GF-D8 (cell line): ENCODE results near the gene CCNA2.

Experiments used
- DNase-seq: peaks from one replicate; lab custom pipeline; 2025; lab: John Stamatoyannopoulos, UW

CCNA2 gene

DNA sequence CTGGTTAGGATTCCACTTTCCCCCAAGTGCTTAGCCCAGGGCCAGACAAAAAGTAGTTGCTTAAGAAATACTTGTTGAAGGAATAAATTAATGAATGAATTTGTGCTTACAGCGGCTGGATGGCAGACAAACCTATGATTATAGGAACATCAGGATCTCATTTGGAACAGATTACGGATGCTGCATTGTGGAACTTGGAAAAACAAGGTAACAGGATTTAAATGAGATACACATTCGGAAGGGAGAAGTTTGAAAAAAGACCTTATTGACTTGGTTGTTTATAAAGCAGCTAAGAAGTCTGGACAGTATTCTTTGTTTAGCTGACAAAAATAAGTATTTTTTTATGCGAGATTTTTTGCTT lies 22.0 kb downstream of the CCNA2 start:
- no peak for DNase-seq

DNA sequence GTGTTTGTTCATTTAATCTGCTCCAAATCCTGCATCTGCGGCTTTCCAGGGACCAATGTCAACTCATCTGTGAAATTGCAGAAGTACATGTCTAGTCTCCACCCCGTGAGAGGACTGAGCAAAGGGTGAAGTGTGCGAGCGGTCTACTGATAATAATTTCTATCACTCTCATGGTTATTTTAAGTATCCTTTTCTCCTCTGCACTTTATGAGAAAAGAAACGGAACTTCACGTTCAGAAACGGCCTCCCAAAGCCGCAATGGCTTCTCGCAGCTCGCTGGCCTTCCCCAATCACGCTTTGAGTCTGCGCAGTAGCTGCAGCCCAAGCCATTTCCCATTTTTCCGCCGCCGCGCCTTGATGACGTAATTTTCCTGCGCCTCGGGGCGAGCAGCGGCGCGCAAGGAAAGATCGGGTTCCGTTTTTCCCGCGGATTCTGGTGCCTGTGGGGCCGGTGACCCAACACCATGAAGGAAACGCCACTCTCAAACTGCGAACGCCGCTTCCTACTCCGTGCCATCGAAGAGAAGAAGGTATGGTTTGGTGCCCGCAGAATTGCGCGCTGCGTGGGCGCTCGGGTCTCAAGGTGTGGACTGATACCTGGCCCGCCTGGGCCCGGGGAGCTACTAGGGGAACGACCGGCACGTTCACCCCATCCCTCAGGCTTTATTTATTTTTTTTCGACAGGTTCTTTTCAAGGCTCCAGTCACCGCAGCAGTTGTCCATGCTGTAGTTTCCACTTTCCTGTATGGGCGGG lies 22.5 kb downstream of the CCNA2 start, which contains the start of gene EXOSC9:
EXOSC9 (plus strand) TSS at position 363 of the 754 bp plus-strand sequence; CDS start at position 465, 102 bp downstream.
- peak; percentile 87 for DNase-seq

DNA sequence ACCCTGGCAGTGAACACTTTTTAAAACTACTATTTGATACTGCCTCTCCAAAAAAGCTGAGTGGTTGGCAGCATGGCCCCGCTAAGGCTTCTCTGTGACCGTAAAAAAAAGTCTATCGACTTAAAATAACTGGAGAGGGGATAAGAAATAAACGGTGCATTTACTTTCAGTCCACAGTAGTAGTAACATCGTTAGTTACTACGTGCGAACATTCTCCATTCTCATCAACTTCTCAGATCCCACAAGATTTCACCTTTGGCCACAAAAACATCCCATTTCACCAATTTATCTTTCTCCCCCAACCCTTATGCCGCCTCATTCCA lies 23.1 kb downstream of the CCNA2 start:
- DNase-seq = peak; percentile 45

DNA sequence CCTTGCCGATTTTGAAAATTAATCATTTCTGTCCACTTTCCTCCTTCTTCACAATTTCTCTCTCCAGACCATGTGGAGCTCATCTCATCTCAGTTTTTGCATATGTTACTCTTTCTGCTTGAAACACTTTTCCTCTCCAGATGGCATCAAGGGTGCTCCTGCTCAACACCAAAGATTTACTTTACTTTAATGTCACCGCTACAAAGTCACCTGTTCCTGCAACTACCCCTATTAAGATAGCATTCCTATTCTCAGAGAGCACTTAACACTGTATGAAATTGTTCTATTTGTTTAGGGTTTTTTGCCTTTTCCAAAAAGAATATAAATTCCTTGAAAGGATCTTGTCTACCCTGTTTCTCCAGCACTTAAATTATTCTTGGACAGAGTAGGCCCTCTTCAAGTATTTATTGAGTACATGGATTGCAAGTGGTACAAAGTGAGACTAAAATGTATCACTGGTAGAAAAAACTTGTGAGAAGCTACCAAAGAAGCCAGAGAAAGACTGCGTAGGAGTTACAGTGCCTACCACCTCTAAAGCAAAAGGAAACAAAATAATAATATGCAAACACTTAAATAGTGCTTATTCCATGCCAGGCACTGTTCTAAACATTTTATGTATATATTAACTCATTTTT lies 23.7 kb downstream of the CCNA2 start:
- DNase-seq = no peak

DNA sequence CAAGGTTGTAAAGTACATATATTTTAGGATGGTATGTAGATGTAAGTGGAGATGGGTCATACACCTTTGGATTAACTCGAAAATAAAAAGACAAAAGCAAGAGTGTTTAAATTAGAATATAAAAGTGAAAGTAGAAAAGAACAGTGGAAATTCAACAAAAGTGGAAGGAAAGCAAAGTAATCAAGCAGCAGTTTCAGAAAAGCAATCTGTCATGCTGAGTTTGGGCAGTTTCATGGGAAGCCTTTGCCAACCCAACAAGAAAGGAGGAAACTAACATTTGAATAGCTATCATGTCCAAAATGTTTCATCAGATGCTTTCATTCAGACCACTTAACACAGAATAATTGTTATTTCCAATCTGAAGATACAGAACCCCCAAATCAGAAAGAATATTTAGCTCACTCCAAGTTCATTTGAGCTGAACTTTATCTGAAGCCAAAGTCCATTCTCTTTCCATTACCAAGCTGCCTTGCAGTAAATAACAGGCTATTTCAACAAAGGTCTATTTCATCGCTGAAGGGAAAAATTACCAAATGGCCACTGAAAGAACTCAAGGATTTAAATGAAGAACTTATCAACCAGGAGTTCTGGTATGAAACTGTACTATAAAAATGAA lies 24.4 kb downstream of the CCNA2 start:
- DNase-seq = no peak

DNA sequence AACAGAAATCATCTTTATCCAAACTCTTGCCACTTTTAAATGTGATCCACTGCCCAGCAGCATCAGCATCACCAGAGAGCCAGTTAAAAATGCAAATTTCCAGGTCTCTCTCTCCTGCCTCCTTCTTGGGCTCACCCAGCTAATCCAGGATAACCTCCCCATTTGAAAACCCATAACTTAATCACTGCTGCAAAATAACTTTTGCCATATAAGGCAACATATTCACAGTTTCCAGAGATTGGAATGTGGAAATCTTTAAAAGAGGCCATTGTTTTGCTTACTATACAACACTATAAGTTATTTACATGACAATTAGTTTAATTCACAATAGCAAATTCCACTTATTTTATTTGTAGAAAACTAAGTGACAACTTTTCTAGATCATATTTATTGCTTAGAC lies 27.4 kb downstream of the CCNA2 start:
- no peak for DNase-seq

DNA sequence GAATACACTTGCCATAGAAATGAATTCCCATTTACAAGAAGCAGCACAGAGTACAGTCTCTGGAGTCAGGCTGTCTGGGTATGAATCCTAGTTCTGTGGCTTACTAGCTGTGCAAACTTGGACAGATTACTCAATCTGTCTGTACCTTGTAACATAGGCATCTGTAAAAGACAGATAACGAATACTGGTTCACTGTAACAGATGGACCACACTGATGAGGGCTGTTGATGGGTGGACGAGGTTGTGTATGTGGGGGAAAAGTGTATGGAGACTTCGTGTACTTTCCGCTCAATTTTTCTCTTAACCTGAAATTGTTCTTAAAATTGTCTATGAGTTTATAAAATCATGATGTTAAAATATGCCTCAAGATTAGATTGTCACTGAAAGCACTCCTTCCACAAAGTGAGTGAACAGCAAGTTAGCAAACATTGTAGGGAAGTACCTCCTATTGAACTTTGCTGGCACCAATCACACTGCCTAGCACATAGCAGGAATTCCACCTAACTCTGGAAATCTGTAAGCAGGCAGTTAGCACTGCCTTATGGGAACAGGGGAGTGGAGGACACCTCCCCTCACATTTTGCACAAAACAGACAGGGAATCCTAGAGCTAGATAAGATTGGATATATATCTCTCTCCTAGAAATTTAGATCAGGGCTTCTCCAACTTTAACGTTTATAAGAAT lies 29.0 kb downstream of the CCNA2 start:
- DNase-seq = no peak

DNA sequence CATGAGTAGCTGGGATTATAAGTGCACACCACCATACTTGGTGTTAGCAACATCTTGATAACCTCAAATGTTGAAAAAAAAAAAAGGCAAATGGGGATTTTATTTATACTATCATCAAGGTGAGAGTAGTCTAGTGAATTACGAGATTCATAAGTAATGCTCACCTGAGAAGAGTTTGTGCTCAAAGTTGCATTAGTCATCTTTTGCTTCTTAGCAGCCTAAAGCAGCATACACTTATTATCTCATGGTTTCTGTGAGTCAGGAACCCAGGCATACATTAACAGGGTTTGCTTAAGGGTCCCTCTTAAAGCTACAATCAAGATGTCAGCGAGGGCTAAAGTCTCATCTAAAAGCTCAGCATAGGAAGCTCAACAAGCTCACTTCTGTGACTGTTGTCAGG lies 30.7 kb downstream of the CCNA2 start:
- no peak for DNase-seq

DNA sequence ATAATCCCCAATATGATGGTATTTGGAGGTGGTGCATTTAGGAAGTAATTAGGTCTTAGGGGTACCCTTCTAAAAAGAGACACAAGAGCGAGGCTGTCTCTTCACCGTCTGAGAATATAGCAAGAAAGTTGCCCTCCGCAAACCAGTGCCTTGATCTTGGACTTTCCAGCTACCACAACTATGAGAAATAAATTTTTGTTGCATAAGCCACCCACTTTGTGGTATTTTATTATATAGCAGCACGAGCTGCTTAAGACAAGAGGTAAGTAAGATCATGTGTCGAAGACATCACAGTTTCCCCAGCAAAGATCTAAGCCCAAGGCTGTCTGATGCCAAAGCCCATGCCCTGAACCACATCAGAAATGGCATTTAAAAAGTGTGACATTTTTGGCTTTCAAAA lies 32.2 kb downstream of the CCNA2 start:
- DNase-seq = no peak

DNA sequence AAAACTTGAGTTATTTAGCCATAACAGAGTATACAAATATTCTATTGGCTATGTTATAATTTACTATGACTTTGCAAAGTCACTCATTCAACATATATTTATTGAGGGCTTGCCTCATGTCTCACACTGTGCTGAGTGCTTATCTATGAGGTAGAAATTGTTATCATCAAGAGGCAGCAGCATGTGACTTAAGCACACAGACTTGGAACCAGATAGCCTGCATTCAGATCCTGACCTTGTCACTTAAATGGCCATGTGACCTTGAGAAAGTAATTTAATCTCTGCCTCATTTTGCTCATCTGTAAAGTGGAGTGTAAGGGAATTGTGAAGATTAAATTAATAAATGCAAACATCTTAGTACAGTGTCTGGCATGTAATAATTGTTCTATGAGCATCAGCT lies 32.7 kb downstream of the CCNA2 start:
- no peak for DNase-seq

DNA sequence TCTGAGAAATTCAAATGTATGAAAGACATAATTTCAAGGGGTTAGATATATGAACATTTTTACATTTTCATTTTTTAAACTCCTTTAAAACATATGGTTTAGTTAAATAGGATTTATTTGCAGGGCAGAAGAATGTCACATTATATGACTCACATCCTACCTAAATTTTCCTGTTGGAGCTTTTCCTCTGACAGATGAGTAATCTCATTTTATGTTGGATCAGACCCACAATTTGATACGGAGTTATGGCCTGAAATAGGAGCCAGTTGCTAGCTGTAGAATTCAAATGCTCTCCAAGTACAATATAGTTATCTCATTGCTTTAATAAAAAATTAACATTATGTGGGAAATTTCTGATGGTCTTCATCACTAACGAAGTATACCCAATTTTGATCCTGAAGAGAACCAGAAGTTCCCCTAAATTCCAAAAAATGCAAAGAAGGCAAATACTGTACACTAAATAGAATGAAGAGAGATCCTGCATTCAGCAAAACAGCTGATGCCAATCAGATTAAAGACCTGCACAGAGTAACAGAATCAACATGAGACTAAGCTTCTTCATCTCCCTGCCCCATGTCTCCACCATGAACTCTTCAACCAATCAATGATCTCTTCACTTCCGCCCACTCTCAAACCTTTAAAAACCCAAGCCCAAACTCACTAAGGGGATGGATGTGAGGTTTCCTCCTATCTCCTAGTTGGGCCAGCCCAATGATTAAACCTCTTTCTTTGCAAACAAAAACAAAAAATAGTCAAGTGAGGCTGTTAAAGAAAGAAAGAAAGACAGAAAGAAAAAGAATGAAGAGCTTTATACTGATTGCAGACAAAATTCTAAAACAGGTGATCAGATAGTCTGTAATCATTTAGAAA lies 33.5 kb downstream of the CCNA2 start:
- DNase-seq = no peak

DNA sequence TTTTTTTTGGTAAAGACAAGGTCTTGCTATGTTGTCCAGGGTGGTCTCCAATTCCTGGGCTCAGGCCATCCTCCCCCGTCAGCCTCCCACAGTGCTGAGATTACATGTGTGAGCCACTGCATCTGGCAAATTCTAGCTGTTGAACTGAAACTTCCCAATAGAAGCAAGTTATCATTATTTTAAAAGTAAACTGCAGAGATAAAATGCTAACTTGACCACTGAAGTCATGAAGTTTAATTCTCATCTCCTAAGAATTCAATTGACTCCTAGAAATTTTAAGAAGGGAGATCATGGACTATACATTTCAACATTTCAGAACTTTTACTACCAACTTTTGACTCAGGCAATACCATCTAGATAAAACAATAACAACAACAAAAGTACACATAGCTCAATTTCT lies 34.2 kb downstream of the CCNA2 start:
- DNase-seq = no peak

DNA sequence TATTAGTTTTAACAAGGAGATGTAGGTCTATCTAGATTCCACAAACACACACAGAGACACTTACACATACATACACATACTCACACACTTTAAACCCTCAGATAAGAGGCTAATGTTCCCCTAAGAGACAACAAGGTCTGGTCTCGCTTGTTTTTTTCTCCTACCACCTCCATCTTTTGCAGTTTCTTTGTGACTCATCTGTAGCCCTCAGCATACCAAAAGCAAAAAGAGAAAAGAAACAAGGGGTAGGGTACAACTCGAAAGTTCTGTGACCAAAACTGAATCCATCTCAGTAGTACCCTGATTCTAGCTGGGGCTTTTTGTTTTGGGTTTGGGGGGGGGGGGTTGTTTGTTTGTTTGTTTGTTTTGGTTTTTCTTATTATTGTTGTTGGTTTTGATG lies 34.8 kb downstream of the CCNA2 start:
- DNase-seq = no peak

DNA sequence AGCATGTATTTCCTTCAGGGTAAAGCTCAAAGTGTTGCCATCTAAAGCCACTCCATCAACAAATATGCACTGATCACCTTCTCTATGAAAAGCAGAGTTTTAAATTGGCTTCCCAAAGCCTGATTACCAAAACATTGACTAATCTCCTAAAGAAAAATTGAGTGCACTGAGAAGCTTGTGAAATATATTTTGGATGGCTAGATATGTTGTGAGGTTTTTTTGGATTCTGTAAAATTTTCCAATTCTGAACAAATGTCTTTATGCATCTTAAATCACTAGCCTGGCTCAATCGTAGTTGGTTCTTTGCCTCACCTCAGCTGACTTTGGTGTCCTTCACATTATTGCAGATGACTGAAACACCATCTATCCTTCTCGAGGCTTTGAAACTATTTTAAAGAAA lies 37.5 kb downstream of the CCNA2 start:
- no peak for DNase-seq

DNA sequence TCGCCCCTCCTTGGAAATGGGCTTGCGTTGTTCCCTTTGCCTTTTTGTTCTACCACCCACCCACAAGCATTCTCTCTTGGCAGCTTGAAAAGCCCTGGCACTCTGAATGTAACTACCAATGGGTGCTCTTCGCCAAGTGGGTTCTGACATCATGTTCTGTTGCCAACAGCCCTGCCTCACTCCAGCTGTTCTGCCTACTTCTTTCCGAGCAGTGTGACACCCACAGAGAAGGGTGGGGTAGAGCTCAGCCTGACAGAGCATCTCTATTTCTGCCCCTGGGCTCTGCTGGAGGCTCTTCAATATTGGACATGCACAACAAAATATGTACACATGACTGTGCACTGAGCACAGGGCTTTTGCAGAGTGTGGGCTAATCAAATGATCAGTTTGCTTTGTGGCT lies 38.2 kb downstream of the CCNA2 start:
- DNase-seq = no peak

DNA sequence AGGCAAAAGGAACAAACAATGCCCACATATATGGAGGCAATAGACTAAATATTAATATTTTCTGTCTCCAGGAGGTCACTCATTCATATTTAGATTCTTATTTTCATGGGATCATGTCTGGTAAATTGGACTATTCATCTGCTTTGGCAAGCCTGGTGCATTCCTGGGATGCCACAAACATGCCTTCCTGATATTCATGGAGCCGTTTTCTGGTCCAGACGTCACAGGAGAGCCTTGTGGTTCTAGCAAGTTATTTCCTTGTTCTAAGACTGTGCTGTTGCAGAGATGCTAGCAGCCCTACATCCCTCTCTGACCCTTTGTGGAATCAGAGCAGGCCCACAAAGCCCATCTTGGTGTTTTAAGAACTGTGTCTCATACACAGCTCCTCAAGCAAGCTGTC lies 38.7 kb downstream of the CCNA2 start:
- no peak for DNase-seq

DNA sequence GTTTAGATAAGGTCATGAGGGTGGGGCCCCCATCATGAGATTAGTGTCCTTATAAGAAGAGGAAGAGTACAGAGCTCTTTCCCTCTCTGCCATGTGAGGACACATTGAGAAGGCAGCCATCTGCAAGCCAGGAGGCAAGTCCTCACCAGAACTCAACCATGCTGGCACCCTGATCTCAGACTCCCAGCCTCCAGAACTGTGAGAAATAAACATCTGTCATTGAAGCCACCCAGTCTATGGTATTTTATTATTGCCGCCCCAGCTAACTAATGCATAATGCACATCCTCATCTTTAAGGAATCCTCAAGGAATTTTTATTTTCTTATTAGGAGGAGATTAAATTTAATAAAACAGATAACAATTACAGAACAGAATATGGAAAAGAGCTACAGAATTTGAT lies 39.3 kb downstream of the CCNA2 start:
- no peak for DNase-seq

DNA sequence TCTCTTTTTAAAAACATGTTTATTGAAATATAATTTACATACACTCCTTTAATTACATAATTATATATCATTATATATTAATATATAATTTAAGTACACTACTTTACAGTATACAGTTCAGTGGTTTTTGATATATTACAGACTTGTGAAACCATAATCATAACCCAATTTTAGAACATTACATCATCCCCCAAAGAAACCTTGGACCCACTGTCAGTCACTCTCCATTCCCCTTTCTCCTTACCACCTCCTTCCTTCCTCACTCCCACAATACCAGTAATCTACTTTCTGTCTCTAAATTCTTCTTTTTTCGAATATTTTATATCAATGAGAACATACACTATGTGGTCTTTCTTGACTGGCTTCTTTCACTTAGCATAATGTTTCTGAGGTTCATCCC lies 40.5 kb downstream of the CCNA2 start:
- no peak for DNase-seq

DNA sequence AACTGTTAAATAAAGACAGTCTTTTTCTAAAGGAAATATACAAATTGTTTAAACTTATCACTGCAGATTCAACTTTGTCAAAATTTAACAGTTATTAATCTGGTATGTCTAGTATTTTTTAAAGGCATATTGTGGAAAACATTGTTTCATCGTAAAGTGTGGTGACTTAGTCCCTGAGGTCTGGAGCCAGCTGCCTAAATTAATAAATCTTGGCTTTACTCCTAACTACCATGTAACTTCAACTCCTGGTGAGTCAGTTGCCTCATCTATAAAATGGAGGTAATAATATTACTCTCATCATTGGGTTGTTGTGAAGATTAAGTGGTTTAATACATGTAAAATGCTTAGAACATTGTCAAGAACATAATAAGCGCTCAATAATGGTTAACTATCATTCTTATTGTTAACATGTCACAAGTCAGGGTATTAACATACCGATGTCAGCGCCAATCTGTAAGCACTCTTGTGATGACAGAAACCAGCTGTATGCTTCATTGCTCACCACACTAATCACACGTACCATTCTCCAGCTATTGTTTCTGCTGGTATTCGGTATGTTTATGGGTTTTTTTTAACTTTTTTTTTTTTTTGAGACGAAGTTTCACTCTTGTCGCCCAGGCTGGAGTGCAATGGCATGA lies 44.6 kb downstream of the CCNA2 start:
- no peak for DNase-seq

DNA sequence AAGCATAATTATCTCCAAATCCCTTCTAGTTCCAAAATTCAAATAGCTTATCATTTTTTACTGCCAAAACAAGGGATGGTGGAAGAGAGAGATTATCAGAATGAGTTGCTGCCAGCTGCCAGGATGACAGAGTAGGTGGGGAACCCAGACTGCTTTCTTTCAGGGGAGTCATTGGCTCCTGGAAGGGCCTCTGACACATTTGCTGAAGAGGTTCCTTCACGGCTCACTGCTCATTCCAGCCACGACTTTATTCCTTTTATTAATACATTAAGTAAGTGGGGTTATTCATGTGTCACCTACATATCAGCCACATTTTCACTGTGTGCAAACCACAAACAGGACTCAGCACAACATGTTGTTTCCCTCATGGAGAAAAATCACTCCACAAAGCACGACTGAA lies 46.1 kb downstream of the CCNA2 start:
- no peak for DNase-seq

DNA sequence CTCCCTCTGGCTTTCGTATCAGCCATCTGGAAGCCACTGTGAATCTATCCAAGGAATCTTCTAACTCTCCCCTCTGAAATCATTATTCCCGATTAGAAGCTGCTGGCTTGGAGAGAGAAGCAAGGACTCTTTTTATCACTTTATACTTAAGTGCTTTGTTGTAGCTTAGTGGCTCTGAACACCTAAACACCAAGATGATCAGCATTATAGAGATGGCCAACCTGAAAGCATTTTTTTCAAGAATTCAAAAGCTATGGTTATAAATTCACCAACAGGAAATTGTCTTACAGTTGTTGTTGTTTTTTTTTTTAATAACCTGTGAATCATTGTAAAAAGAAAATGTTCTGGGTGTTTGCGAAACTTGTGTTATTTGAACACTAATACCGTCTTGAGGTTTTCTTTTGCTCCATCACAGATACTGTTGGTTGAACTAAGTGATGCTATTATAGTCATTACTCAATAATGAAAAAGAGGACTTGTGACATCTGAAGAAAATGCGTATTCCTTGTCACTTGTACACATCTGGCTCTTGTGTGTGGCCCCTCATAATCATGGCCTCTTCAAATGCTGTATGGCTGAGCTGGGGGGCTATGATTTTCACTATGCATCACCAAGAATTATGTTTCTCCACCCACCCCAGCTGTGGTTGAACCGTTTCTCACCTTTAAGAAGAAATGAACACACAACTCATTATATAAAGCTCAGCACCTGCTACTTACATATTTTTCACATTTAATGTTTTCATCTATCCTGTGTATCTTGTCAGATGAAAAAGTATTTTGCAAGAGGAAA lies 46.9 kb downstream of the CCNA2 start:
- DNase-seq = no peak
